B cell (primary cell): Measurements from ENCODE around the gene ATG7.

ENCODE experiments used
- CTCF ChIP-seq: fragments of 200-600 bp; IDR thresholded peaks from one replicate; pipeline ENCODE4 v1.8.0; 2022; ENCODE audit warnings: antibody characterized with exemption, mild to moderate bottlenecking
- EZH2 ChIP-seq: IDR thresholded peaks from 2 replicates; pipeline ENCODE4 v1.6.1; 2012; ENCODE audit warnings: borderline replicate concordance, low read depth, mild to moderate bottlenecking, moderate library complexity, low read length; ENCODE audit not compliant: insufficient read depth, poor library complexity, severe bottlenecking

- TF ChIP-seq CTCF (no peak), EZH2 (no peak)
Measured at GRCh38 chr3:11588338-11588737, 316.1 kb downstream of the ATG7 start.
